ENCODE results near the gene RNF44.
A peak's percentile ranks its signal among the peaks of the same experiment; 100 is the strongest.

The RNF44 gene

DNA sequence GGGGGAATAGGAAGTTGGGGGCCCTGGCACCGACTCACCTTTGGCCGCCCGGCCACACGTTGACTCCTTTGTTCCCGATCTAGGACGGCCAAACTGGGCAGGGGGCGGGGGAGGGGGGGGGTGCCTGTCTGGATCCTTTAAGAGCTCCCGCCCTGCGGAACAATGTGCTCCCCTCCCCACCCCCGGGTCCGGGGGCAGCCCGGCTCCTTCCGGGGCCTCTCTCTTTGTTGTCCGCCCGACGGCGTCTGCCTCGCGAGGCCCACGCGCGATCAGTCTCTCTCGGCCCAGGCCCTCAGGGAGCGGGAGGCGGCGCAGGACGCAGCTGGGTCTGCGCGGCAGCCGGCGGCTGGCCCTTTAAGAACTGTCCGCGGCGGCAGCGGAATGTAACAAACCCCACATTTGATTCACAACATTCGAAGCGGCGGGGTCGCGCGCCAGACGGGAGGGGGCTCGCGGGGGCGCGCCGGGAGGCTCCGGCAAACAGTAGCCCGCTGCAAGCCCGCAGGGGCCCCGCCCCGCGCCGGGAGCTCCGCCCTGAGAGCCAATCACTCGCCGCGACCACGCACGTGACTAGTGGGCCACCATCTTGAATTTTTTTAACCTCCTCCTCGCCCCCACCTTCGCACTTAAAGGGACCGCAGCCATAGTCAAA, at the start of gene RNF44:
Gene RNF44 (minus strand): TSS at position 501 of the 652 bp plus-strand sequence. CDS start 4,930 bp downstream, outside the sequence.
- DNase-seq: peak; percentile 90

DNA sequence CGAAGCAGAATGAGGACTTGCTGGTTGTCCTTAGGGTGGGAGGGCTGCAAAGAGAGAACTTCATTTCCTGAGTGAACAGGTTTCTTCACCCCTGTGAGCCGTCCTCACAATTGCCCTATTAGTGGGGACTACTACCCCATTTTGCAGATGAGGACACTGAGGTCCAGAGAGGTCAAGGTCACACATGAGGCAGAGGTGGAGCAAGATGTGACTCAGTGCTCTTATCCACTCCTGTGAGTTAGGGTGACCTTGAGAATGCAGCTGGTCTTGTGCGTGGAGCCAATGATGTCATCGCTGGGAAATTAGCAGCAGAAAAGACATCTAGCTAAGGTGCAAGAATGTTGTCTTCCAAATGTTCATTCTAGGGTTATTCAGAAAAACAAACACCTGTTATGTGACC, 45.9 kb upstream of the RNF44 start:
- DNase-seq: no peak

DNA sequence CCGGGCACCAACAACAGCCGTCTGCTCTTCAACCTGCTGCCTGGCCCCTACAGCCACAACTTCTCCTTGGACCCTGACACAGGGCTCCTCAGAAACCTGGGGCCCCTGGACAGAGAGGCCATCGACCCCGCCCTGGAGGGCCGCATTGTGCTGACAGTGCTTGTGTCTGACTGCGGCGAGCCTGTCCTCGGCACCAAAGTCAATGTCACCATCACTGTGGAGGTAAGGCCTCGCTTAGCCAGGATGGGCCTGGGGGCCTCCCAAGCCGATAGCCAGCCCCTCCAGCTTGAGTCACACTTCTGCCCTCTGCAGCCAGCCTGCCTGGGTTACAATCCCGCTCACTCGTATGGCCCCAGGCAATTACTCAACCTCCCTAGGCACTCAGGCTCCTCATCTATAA, 44.2 kb upstream of the RNF44 start:
- DNase-seq: no peak

DNA sequence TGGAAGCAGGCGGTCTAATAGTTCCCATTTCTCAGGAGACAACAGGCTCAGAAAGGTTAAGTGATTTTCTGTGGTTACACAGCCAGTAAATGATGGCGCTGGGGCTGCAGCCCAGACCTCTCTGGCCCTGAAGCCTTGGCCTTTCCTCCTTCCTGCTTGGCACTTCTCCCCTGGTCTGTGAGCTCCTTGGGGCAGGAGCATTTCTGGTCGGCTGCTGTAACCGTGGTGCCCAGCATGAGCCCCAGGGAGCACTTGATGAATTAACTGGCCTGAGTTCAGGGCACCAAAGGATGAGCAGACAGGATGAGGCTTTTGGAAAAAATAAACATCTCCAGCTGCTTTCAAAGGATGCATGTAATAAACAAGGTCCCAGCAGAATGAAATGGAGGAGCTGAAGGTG, 42.1 kb upstream of the RNF44 start:
- DNase-seq: no peak

DNA sequence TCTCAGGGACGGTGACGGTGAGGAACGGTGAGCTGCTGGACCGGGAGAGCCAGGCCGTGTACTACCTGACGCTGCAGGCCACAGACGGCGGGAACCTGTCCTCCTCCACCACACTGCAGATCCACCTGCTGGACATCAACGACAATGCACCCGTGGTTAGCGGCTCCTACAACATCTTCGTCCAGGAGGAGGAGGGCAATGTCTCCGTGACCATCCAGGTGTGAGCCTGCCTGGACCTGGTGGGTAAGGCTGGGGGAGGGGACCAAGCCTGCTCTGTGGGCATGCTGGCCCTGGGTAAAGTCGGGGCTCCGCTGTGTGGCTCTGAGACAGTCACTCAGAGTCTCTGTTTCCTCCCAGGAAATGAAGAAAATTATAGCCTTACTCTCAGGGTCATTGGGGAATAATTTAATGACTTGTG, 41.2 kb upstream of the RNF44 start:
- peak; percentile 13 for DNase-seq

DNA sequence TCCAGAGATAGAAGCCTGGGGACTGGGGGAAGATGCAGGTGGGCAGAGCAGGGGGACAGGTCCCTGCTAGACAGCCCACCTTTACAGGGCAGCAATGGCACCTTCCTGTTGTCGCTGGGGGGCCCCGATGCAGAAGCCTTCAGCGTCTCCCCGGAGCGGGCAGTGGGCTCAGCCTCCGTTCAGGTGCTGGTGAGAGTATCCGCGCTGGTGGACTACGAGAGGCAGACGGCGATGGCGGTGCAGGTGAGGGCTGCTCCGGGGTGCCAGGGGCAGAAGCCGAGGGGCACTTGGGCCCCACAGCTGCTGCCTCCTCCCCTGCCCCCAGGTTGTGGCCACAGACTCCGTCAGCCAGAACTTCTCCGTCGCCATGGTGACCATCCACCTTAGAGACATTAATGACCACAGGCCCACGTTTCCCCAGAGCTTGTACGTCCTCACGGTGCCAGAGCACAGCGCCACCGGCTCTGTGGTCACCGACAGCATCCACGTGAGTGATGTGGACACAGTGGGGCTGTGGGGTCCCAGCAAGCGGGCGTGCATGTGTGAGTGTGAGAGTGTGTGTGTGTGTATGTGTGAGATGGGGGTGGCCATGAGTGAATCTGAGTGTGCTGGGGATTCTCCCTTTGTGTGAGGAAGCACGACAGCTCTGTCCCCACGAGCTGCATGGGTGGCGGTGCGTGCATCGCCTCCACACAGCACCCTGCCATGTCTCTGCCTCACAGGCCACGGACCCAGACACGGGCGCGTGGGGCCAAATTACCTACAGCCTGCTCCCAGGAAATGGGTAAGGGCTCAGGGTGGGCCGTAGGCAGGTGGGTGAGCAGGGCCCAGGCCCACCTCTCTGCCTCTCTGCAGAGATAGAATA, 40.3 kb upstream of the RNF44 start:
- DNase-seq: no peak

DNA sequence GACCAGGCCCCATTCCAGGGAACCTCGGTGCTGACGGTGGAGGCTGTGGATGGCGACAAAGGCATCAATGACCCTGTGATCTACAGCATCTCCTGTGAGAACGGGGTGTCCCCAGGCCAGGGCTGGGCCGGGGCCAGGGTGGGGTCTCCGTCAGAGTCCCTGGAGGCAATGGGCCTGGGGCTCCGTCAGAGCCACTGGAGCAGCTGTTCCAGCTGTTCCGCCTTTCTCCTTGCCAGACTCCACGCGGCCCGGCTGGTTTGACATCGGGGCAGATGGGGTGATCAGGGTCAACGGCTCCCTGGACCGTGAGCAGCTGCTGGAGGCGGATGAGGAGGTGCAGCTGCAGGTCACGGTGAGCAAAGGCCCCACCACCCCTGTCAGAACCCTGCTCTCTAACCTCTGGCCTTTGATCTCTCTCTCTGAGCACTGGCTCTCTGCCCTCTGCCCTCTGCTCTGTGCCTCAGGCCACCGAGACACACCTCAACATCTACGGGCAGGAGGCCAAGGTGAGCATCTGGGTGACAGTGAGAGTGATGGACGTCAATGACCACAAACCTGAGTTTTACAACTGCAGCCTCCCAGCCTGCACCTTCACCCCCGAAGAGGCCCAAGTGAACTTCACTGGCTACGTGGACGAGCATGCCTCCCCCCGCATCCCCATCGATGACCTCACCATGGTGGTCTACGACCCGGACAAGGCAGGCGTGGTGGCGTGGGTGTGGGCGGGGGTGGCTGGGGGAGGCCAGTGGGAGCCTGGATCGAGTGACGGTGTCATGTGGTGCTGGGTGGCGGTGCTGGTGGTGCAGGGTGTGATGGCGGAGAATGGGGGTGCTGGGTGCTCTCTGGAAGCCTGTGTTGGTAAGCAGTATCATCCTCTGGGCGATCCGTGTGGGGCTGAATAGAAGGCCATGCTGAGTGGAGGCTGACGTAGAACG, 38.6 kb upstream of the RNF44 start:
- DNase-seq: no peak

DNA sequence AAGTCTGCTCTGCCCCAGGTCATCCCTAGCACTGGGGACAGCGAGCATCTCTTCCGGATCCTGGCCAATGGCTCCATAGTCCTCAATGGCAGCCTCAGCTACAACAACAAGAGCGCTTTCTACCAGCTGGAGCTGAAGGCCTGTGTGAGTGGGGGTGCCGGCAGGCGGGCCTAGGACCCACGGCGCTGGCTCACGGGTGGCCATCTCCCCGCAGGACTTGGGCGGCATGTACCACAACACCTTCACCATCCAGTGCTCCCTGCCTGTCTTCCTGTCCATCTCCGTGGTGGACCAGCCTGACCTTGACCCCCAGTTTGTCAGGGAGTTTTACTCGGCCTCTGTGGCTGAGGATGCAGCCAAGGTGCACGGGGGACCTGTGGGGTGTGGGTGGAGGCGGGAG, 37.9 kb upstream of the RNF44 start:
- no peak for DNase-seq

DNA sequence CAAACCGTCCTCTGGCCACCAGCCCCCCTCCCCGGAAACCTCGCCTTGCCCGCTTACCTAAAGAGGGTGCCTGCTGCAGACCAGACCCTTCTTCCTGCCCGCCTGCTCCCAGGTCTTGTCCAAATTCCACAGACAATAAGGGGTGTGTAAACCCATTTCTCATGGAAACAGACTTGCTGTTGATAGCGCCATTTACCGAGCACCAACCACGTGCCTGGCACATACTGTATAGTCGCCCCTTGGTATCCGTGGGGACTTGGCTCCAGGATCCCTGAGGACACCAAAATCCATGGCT, 37.0 kb upstream of the RNF44 start:
- no peak for DNase-seq

DNA sequence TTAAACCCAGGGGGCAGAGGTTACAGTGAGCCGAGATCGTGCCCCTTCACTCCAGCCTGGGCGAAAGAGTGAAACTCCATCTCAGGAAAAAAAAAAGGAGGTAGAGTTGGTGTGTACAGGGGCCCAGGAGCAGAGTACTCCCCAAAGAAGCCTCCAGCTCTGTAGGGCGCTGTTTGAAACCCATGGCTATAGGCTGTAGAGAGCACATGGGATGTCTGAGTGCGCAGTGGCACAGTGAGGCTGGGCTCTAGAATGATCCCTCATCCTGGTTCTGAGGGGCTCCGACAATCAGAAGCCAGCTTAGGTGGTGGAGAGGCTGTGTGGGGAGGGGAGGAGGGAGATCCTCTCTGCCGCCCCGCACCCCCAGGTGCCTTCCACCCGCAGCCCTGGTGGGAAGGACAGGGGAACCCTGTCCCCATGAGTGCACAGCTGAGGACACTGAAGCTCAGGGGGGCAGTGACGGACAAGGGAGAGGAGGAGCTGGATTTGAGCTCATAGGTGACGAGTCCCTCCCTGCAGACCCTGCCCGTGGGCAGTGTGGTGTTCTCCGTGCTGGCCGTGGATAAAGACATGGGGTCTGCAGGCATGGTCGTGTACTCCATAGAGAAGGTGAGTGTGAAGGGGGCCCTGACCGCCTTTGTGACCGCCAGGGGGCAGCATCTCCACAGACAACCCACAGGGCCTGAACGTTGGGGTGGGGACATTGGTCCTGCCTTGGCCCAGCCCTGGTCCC, 36.5 kb upstream of the RNF44 start:
- DNase-seq: no peak

DNA sequence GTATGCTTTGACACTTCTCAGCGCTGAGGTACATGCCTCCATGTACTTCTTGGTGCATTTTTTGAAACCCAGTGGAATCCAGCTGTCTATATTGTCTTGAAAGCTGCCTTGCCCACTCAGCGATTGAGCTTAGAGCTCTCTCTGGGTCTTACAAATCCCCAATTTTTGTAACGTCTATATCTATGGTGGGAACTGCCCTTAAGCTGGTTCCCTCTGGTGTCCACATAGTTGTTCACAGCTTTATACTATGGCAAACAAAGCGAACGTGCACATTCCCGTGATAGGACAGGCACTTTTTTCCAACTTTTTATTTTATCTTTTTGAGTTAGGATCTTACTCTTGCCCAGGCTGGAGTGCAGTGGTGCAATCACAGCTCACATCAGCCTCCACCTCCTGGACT, 32.8 kb upstream of the RNF44 start:
- no peak for DNase-seq

DNA sequence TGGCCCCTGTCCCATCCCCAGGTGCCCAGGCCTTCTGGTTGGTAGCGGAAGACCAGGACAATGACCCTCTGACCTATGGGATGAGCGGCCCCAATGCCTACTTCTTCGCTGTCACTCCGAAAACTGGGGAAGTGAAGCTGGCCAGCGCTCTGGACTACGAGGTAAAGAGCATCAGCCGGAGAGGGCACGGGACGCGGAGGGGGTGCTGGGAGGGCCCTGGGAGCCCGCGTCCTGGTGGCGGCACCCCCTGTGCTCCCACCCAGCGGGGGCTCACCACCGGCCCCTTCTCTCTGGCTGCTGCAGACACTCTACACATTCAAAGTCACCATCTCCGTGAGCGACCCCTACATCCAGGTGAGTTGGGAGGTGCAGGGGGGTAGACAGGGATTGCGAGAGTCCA, 31.5 kb upstream of the RNF44 start:
- DNase-seq: no peak

DNA sequence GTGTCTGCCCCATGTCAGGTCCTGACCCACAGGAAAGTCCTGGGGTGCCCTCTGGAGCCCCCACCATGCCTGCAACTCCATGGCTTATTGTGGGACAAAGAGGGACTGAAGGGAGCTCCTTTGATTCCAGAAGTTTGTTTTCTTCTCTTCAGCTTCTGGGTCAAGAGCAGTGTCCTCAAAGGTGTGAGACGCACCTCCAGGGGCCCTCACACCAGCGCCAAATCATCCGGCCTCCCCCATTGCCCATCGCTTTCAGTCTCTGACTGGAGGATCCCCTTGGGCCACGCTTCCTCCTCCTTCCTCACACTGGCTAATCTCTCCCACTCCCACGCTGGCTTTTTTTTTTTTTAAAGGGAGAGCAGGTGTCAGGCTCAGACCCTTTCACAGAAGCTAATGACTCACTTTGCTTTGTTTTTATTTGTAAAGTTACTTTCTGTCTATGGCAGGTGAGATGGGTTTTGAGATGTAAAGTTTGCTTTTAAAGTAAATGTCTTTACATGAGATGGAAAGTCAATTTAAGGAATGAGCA, 28.6 kb upstream of the RNF44 start:
- DNase-seq: no peak

DNA sequence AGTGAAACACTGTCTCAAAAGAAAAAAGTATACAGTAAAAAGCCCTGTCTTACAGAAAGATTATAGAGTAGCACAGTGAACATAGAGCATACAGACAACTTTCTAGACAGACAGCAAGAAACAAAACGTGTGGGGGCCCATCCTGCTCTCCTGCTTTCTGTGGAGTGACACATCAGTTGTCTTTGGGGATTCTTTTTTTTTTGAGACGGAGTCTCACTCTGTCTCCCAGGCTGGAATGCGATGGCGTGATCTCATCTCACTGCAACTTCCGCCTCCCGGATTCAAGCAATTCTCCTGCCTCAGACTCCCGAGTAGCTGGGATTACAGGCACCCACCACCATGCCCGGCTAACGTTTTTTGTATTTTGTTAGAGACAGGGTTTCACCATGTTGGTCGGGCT, 26.8 kb upstream of the RNF44 start:
- DNase-seq: no peak

DNA sequence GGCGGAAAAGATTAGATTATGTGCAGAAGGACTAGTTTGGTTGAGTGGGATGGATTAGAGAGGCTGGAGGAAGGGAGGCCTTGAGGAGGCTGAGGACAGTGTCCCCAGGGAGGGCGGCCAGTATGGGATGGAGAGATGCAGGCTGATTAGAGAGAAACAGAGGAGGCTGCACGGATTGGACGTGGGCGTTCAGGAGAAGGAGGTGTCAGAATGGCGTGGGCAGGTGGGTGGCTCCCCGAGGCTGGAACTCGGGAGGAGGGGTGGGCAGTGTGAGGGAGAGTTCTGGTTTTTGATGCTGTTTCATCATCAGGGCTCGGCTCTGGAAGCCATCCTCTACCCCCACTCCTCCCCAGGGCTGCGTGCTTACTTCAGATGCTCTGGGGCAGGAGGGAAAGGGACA, 25.0 kb upstream of the RNF44 start:
- DNase-seq: no peak

DNA sequence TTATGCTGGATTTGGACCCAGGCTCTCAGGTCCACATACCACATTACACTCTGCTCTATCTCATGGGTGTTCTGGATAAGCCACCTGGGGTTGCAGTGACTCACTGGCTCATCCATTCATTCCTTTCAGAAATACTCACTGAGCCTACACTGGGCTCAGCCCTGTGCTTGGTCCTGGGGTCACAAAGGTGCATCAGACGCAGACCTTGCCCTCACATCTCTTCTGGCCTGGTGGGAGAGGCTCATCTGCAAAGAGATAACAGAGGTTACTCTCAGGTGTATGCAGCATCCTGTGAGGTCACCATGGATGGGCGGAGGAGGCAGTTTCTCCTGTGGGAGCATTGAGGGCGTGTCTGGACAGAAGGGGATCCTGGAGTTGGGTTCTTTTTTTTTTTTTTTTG, 24.1 kb upstream of the RNF44 start:
- no peak for DNase-seq

DNA sequence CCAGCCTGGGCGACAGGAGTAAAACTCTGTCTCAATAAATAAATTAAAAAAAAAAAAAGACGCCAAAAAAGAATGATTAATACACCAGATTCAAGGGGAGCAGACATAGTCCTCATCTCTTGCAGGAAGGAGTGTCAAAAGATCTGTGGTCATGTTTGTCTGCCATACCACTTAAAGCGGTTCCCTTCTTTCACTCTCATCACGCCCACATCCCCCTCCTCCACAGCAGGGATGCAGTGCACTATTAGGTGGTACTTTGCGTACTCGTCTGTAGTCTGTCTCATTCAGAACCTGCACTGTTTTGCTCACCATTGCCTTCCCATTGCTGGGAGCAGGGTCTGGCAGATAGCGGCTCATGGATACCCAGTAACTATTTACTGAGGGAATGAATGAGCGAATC, 23.2 kb upstream of the RNF44 start:
- no peak for DNase-seq

DNA sequence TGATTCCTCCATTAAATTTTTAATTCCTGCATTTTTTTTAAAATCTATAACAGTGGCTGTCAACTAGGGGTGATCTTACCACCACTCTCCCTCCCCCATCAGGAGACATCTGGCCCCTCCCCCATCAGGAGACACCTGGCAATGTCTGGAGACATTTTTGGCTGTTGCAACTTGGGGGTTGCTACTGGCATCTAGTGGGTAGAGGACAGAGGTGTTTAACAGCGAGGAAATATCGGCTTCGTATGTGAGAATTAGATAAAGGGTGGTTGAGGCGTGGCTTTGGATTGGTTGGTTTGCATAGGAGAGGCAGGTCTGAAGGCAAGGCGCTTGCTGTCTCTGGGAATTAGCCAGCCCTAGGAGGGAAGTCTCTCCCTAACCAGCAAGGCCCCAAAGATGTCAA, 22.5 kb upstream of the RNF44 start:
- no peak for DNase-seq

DNA sequence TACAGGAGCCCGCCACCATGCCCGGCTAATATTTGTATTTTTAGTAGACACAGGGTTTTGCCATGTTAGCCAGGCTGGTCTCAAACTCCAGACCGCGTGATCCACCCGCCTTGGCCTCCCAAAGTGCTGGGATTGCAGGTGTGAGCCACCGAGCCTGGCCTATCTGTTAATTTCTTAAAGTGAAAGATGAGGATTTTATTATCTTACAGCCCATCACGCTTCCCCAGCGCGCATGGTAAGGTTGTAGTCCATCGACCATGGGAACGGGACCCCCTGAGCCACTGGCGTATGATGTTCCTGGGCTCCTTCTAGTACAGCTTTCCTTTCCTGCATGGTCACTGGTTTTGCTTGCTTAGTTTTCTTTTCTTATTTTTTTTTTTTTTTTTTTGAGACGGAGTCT, 20.6 kb upstream of the RNF44 start:
- DNase-seq: no peak

DNA sequence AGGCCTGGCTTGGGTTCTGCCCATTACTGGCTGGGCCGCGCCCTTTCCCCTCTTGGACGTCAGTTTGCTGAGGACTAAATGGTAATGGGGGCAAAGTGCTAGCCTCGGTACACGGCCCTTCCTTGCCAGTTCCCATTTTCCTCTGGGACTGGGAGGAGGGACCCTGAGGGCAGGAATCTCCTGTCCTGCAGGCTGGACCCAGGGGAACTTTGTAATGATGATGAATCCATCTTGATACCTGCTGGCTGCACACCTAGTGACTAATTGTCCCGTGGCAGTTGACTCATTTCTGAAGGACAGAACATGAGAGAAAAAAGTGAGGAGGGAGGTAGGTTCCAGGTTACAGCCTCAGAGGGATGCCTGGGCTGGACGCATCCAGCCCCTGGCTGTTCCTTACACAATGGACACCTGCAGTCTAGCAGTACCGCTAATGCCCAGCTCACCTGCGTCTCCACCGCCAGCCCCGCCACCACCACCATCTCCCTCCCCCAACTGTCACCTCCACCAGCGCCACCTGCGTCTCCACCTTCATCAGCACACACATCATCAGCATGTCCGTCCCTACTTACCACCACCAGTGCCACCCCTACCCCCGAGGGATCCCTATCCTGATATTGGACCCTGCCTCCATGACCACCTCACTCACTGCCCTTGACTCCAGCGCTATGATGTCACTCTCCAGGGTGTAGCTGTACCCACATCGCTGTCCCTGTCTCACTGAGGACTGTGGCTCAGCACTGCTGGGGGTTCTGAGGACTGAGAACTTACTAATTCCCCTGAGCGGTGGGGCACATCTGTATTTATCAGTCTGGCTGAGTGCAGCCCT, 16.3 kb upstream of the RNF44 start:
- no peak for DNase-seq

DNA sequence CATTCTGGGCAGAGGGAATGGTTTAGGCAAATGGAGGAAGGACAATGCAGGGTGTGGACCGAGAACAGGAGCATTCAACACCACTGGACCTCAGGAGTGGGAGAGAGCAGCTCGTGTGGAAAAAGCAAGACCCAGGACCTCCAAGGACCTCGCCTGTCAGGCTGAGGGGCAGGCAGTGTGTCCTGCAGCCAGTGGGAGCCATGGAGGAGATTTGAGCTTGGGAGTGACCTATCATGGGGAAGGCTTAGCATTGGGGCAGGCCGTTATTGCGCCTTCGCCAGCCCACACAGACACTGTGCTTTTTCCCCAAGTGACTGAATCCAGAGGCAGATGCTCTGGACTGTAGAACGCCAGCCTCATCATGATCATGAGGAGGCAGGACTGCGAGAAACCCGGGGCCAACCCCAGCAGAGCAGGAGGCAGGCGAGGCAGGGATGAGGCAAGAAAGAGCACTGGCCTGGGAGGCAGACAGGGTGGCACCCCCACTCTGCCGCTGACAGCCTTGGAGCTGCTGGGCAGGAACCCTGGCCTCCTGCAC, 15.2 kb upstream of the RNF44 start:
- DNase-seq: no peak

All from NCI-H226 (cell line).